ENCODE results near the gene RFC3.

RFC3 gene

DNA sequence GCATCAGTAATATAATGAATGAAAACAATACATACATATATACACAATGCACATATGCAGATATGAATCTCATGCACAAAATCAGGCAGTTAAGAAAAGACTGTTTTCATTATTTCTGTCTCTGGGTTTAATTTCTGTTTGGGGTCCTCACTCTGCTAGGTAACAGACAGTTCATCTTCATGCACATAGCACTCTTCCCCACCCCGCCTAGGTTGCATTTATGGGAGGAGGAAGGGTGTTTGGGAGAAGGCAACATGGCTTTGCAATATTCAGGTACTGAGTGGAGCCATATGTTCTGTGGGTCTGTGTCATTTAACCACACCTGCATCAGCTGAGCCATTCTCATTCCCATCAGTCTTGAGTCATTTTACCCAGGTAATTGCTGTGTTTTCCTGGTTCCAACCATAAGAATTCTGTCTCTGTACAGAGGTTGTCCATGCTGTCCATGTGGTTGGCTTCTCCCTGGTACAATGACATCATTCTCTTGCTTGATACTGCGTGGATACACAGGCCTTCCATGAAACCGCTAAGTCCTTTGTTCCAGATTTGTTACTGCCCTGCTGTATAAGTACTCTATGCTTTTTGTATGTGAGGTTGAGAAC is 45.3 kb downstream of the RFC3 start:
- DNase-seq: no peak

DNA sequence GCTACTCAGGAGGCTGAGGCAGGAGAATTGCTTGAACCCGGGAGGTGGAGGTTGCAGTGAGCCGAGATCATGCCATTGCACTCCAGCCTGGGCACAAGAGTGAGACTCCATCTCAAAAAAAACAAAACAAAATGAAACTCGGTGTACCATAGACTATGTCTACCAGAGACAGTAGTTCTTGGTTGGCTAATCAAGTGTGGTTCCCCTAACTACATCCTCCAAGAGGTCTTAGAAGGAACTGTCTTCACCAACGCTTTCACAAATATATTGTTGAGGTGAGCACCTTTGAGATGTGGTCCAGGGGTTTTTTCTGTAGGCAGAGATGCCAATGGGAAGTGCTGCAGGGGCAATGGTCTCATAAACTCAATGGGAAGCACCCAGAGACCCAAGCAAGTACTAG is 48.0 kb downstream of the RFC3 start:
- DNase-seq: no peak

DNA sequence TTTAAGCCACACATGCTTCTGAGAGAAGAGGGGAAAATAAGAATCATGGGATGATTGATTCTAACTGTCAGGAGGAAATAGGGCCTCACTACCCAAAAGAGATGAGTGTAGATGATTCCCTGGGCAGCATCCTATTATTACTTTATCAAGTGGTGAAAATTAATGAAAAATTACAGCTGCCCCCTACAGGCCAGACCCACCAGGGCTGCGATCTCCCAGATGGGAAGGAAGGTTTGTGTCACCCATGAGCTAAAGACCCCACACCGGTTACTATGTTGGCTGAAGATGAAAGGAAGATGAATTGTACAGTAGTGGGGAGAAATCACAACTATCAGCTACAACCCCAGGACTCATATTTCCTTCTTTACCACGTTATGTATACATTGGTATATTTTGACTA is 49.5 kb downstream of the RFC3 start:
- no peak for DNase-seq

DNA sequence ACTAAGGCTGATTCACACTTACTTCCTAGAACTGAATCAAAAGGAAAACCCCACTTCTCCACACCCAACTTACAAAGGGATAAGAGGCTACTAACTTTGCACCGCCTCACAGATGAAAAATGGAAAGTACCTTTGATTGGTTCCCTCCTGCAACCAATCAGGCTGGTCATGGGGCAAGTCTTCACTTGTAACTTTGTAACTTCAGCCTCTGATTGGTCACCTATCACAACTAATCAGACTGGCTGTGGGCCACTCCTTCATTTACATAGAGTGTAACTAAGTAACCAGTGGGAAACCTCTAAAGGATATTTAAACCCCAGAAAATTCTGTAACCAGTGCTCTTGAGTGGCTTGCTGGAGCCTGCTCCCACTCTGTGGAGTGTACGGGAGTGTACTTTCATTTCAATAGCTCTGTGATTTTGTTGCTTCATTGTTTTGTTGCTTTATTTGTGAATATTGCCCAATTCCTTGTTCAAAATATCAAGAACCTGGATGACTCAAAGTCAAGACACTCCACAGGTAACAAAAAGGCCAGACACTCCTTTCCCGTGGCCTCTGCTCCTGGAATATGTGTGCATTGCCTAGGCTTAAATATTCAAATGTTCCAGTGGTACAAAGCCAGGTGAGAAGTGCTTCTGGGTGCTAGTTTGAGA is 50.5 kb downstream of the RFC3 start:
- DNase-seq: no peak

DNA sequence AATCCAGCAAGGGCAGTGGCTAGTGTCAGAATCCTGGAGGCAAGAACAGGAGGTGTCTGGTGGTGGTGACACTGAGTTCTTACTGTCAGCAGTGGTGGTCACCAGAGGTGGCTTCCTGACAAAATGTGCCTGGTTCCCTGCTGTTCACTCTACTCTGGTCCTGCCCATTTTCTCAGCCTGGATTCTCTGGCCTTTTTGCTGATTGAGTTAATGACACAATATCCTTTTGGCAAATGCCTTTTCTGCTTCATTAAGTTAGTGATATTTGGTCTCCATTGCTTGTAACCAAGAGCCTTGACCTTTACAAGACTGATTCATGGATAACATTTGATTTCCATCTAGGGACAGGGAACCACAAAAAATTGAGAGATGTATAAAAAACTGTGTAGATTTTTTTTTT is 51.1 kb downstream of the RFC3 start:
- no peak for DNase-seq

DNA sequence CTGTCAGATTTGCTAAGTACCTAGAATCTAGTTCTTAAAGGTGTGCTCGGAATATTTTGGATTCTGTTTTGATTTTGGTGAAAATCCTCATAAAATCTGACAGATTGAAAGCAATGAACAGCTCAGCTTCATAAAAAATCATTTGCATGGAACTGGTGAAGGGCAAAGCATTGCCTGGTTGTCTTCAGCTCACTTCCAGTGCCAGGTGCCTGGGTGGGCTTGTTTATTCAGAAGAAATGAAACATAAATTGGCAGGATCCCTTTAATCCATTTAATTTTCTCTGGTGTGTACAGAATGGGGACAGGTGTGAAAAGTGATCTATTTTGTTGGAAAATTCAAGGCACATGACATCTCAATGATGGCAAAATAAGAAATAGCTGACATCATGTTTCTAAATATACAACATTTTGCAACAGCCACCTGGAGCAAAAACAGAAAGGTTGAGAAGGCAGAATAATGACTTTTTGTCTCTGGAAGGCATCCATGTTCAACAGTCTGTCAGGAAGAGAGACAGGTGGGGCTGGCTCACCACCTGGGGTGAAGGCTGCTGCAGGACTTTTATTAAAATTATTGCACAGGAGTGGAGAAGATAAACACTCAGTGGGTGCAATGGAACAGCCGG is 52.2 kb downstream of the RFC3 start:
- no peak for DNase-seq

DNA sequence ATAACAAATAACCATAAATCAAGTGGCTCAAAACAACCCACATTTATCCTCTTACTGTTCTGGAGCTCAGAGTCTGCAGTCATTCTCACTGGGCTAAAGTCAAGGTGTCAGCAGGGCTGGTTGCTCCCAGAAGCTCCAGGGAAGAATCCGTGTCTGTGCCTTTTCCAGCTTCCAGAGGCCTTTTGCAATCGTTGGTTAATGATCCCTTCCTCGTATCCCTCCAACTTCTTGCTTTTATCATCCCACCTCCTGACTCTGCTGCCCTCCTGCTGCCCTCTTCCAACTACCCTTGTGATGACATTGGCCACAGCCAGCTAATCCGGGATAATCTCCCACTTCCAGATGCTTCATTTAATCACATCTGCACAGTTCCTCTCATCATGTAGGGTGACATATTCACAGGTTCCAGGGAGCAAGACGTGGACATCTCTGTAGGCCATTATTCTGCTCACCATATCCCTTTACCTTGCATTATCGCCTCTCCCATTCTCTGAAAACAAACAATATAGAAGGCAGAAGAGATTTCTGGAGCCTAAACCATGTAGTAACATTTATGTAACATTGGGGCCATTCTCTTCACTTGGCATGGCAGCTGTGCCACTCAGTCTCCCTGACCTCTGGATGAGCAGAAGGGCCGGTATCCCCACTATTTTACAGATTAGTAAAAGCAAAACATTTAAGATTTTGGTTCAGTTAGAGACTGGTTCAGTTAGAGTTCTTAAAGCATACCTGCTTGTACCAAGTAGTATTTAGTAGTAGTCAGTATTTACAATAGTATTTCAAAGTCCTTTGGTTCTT is 53.5 kb downstream of the RFC3 start:
- no peak for DNase-seq

DNA sequence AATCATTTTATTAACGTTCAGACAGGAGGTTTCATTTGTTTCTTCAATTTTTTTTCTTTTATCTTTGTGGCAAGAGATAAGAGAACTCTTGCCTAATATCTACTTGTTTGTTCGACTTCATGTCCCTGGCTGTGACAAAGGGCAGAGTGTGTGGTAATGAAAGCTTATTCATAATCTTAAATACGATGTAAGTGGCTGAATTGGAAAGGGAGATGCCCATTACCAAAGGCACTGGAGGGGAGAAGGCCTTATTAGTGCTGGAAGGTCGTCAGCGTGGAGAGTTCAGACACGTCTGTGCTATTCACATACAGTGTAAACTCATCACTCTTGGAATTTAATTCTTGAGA is 54.0 kb downstream of the RFC3 start:
- no peak for DNase-seq

DNA sequence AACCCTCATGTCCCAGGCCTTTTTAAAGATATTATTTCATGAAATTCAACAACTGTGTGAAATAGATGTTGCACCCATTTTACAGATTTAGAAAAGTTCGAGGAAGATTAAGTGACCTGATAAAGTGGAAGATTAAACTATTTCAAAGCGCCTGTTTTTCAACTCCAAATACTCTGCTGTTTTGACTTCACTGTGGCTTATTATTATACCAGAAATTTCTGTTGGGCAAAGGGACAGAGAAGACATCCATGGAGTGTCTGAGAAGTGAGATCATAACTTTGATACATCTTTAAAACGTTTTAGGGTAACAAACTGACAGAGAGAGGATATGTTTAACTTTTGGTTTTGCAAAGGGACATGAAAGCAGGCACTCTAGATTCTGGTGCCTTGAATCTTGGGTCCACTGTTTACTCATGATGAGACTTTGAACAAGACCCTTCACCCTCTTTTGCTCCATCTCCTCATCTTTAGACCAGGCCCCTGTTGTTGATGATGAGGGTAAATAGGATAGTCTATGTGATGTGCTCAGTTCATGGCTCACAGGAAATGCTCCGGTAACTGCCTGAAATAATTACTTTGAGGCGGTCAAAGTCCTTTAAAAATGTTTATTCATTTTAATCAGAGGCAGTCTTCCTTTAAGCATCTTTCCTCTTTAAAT is 55.4 kb downstream of the RFC3 start:
- no peak for DNase-seq

DNA sequence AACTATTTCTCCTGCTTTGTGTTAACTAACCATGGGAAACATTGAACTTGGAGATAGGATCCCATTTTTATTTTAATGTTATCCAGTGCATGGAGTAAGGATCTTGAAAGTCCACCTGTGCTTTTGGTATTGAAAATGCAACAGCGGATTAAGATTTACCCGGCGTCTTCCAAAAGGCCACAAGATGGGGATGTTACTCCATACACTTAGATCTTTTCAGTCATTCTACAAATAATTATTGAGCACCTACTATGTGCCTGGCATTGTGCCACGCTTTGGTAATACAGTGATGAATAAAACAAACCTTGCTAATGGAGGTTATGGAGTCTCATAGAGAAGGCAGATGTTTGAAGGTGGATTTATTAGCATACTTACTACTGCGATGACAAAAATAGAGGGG is 56.9 kb downstream of the RFC3 start:
- DNase-seq: no peak

DNA sequence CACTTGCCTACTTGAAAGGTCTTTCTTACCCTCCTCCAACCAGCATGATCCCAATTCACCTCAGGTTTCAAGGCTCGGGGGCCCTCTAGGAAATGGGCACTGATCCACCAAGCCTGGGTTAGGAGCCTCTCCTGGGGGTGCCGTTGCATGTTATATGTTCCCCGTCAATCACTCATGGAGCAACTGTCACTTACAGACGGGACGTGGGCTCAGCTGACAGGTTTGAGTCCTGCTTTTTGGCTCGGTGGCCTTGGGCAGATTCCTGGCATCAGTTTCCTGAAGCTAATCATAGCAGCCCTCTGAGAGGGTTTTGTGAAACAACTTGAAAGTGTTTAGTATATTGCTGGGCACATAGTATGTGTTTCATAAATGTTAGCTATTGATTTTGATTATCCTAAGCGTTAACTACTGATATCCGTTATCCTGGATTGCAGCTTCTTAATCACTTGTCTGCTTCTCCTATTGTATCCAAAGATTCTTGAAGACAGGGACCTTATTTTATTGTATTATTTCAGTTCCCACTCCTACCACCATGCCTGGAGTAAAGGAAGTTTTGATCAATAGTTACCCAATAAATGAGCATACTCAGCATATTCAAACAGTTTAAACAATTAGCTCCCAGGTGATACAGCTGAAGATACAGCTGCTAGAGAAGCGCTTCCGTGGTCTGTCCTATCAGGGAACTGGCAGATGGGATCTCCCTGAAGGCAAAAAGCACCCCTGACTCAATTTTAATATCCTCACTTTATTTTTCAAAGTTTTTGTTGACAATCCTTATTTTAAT is 57.9 kb downstream of the RFC3 start:
- no peak for DNase-seq

DNA sequence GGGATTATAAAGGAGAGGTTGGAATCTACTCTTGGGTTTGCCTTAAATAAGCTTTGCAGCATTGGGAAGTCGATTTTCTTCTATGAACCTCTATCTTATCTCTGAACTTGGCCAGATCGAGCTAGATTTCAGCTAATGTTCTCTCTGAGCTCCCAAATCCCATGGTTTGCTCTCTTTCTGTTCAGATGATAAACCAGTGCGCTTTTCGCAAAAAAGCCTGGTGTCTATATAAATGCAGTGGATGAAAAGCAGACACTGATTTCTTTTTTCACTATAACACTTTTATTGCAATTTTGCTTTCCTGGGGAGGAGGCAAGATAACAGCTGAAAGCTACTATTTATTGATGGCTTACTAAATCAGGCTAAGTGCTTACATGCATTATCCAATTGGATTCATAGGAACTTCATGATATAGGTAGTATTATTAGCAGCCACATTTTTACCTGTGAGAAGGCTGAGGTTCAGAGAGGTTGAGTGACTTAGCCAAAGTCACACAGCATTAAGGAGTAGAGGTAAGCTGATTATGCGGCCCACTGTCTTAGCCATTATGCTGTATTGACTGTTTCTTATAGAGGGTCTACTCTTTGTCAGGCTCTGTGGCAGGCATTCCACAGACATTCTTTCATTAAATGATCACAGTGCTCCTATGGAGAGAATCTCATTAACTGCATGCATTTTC is 58.9 kb downstream of the RFC3 start:
- no peak for DNase-seq

DNA sequence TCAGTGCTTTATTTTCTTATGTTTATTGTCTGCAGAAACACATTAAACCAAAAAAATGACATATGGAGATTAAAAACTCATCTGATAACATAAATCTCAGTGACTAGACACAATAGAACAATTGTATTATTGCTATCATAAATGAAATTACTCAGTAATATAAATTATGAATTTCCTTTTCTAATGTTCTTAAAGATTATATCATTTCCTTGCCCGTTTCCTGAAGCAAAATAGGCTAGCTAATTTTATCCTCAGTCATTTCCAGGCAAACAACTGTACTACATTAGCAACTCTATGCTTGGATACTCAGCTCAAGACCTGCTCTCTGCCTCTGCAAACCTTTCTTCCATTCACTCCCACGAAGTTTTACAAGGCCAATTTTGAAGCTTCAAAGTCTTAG is 61.2 kb downstream of the RFC3 start:
- DNase-seq: no peak

DNA sequence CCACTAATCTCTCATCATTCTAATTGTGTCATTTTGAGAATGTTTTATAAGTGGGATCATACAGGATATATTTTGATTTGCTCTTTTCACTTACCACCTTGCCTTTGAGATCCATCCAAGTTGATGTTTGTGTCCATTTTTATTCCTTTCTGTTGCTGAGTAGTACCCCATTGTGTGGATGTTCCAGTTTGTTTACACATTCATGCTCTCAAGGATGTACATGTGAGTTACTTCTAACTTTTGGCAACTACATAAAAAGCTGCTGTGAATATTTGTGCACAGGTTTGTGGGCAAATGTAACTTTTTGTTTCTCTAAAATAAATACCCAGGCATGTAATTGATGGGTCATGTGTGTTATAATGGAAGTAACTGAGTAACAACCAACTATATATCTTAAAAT is 64.9 kb downstream of the RFC3 start:
- no peak for DNase-seq

DNA sequence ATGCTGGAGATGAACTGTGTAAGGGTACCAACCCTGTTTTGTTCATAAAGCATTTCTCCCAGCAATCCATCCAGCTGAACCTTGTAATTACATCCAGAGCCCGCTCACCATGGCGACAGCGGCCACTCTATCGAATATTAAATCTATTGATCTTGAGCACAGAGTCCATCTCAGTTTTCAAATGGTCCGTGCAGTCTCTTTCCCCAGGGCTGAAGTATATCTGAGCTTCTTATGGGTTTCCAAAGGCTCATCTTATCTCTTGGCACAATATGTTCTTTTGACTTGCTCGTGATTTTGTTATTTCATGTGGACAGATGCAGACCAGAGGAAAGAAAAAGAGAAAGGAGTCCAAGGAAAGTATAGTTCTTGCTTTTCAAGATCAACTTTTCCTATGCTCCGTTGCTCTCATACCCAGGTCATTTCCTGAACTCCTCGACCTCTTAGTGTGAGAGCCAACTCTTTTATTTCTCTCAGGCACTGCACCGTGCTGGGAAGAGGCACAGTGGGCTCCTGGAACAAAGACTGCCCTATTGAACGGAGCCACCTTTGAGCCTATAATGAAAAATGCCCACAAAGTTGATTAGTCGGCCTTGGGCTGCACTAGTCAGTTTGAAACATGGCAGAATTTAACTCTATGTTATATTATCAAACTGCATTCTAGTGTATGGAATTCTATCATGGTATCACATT is 66.7 kb downstream of the RFC3 start:
- DNase-seq: no peak

All from nucleus accumbens (tissue), 56 donors.